ENCODE data around the gene UNC45A. TPM values are rescaled to one million over a fixed set of nuclear protein-coding genes. Genes with fewer than 3 reads are reported as not detected.
A peak's percentile ranks its signal among the peaks of the same experiment; 100 is the strongest.

The UNC45A gene
- total and polyA plus RNA-seq, 12 donors = 19.2 to 28.0 (median 25.2) TPM

- peak in 6 of 8 donors; percentile 10 to 53 (median 24) for ATAC-seq
- 0% methylated on average over 38 to 50 of the region's 50 CpGs for WGBS, 2 donors
Observed at GRCh38 chr15:90994059-90994416, 59.0 kb downstream of the UNC45A start.

GRCh38 chr15:90994417-90995311 is 59.6 kb downstream of the UNC45A start, which contains the start of gene PRC1:
TSS of gene PRC1 (minus strand) at chr15:90994535. CDS start at chr15:90994417, 118 bp downstream.
- Histone ChIP-seq H3K9me3 (no peaks in the 10 kb centered on the region), H3K27ac (peak within 1 kb of the TSS; percentile 4 to 93 (median 81)), H3K4me3 (peak within 1 kb of the TSS; percentile 63 to 96 (median 83)), H3K36me3 (peaks cover 0 to 31% (median 14%) of the 10 kb centered on the region in 9 donors), H3K4me1 (peaks cover 0 to 18% (median 5%) of the 10 kb centered on the region in 9 donors), H3K27me3 (no peaks in the 10 kb centered on the region)
- no peak for TF ChIP-seq CTCF (IDR thresholded peaks at IDR 0.05)
- peak; percentile 98 to 99 for DNase-seq
- intact Hi-C loops (cut with DNase I) = loop anchor here in 3 of 10 donors (2.0 to 5.0 kb wide), 2 partner anchors 28 to 37 kb away; partner anchors contain the start of gene VPS33B (in 2 of the 3)
- 1% methylated on average over 75 of the region's 75 CpGs for WGBS, 2 donors
- peak; percentile 100 for ATAC-seq

More at GRCh38 chr15:90994059-90994416, 59.0 kb downstream of the UNC45A start:
- intact Hi-C loops (cut with DNase I) = loop anchor here in 3 of 10 donors (2.0 to 5.0 kb wide), 2 partner anchors 29 to 37 kb away; partner anchors contain the start of gene VPS33B (in 2 of the 3)
- Histone ChIP-seq H3K9me3 (no peaks in the 10 kb centered on the region), H3K36me3 (peaks cover 0 to 25% (median 9%) of the 10 kb centered on the region in 9 donors), H3K4me3 (peak overlapping the region; percentile 63 to 96 (median 83)), H3K27me3 (no peaks in the 10 kb centered on the region), H3K4me1 (peaks cover 0 to 21% (median 5%) of the 10 kb centered on the region in 9 donors), H3K27ac (peak overlapping the region in 9 of 10 donors; percentile 68 to 93 (median 80))
- no peak for TF ChIP-seq CTCF (IDR thresholded peaks at IDR 0.05)
- DNase-seq = peak in 1 of 2 donors; percentile 5

GRCh38 chr15:90998737-90999136 is 63.7 kb downstream of the UNC45A start:
- 69 to 81% methylated on average over 8 of the region's 8 CpGs for WGBS, 2 donors
- no peak overlapping the region for H3K27ac ChIP-seq

More at GRCh38 chr15:90998737-90999136, 63.7 kb downstream of the UNC45A start:
- Histone ChIP-seq H3K4me3 (no peak overlapping the region), H3K36me3 (peaks cover 0 to 72% (median 42%) of the 10 kb centered on the region in 9 donors), H3K27me3 (no peaks in the 10 kb centered on the region), H3K4me1 (peaks cover 0 to 9% (median 2%) of the 10 kb centered on the region in 9 donors), H3K9me3 (no peaks in the 10 kb centered on the region)
- ATAC-seq = no peak
- no peak for DNase-seq
- TF ChIP-seq CTCF (IDR thresholded peaks at IDR 0.05) = no peak
- intact Hi-C loops (cut with DNase I) = no loop called here
